ENCODE results near the gene GPD1.

GRCh38 chr12:50062728-50063460 lies 40.9 kb upstream of the GPD1 start:
- no peak; the same call in 1 of the 2 replicates for TF ChIP-seq CTCF (conservative IDR thresholded peaks at IDR 0.05; ENCODE audit: low read length)
- no peak for TF ChIP-seq EZH2phosphoT487 (IDR thresholded peaks at IDR 0.05; ENCODE audit: borderline replicate concordance)

Measured in Loucy (cell line).